ENCODE data around the gene TPMT.

Gene TPMT

GRCh38 chr6:18136260-18136659, 18.6 kb downstream of the TPMT start:
- no peak overlapping the region for H3K27ac ChIP-seq (ENCODE audit: low read length)
- H3K4me3 ChIP-seq (ENCODE audit: low read length): no peak overlapping the region
- no peaks in the 10 kb centered on the region for H3K9me3 ChIP-seq (ENCODE audit: control insufficient read depth, low read depth, low read length)
- no peaks in the 10 kb centered on the region for H3K4me1 ChIP-seq (ENCODE audit: control insufficient read depth, low read depth, low read length)
- peaks cover 7% of the 10 kb centered on the region for H3K36me3 ChIP-seq (ENCODE audit: control insufficient read depth, low read depth, low read length)
- no peak overlapping the region for H3K9ac ChIP-seq (ENCODE audit: low read length)
- H3K27me3 ChIP-seq (ENCODE audit: control insufficient read depth, insufficient read depth, low read length): no peaks in the 10 kb centered on the region

DNA sequence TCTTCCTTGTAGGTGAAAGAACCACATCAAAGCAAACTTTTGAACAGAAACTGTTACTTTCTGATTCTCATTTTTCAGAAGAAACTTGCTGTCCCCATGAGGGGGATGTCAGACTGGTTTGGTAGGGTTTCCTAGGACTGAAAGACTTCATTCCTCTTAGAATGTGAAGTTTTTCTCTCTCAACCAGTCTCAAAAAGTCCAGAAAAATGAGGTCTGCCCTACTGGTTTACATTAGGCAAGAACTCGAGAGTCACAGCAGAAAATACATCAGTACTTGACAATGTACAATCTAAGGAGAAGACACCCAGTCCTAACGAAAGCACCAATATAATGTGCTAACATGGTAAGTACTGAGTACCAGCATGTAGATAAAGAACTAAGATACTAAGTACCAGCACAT, 19.7 kb downstream of the TPMT start:
- peaks cover 4% of the 10 kb centered on the region for H3K36me3 ChIP-seq (ENCODE audit: control insufficient read depth, low read depth, low read length)
- no peak overlapping the region for H3K27ac ChIP-seq (ENCODE audit: low read length)

DNA sequence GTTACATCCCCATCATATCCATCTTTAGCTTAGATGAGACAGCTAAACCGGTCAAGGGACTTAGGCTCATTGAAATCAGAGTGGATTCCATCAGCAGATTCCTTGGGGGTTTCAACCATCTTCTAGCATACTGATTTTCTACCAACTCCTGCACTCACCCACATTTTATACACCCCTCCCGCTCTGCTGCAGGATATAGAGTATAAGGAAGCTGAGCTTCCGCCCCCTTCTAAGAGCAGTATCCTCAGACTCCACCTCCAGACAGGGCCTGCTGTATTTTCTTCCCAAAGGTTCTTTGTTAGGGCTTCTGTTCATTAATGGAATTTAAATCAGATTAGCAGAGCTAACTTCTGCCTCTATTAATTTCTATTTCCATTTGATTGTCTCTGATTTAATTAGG, 22.5 kb downstream of the TPMT start:
- H3K4me3 ChIP-seq (ENCODE audit: low read length): no peak overlapping the region
- H3K36me3 ChIP-seq (ENCODE audit: control insufficient read depth, low read depth, low read length): no peaks in the 10 kb centered on the region
- H3K4me1 ChIP-seq (ENCODE audit: control insufficient read depth, low read depth, low read length): no peaks in the 10 kb centered on the region

More for the DNA sequence above, 19.7 kb downstream of the TPMT start:
- no peak overlapping the region for H3K9ac ChIP-seq (ENCODE audit: low read length)
- H3K27me3 ChIP-seq (ENCODE audit: control insufficient read depth, insufficient read depth, low read length): no peaks in the 10 kb centered on the region
- no peak overlapping the region for H3K4me3 ChIP-seq (ENCODE audit: low read length)
- no peaks in the 10 kb centered on the region for H3K4me1 ChIP-seq (ENCODE audit: control insufficient read depth, low read depth, low read length)
- H3K9me3 ChIP-seq (ENCODE audit: control insufficient read depth, low read depth, low read length): no peaks in the 10 kb centered on the region

GRCh38 chr6:18126121-18126520, 28.8 kb downstream of the TPMT start:
- H3K27ac ChIP-seq (ENCODE audit: low read length): no peak overlapping the region
- no peaks in the 10 kb centered on the region for H3K9me3 ChIP-seq (ENCODE audit: control insufficient read depth, low read depth, low read length)
- no peak overlapping the region for H3K9ac ChIP-seq (ENCODE audit: low read length)
- H3K4me3 ChIP-seq (ENCODE audit: low read length): no peak overlapping the region
- H3K36me3 ChIP-seq (ENCODE audit: control insufficient read depth, low read depth, low read length): no peaks in the 10 kb centered on the region
- H3K4me1 ChIP-seq (ENCODE audit: control insufficient read depth, low read depth, low read length): no peaks in the 10 kb centered on the region
- peaks cover 17% of the 10 kb centered on the region for H3K27me3 ChIP-seq (ENCODE audit: control insufficient read depth, insufficient read depth, low read length)

More for the DNA sequence above, 22.5 kb downstream of the TPMT start:
- no peaks in the 10 kb centered on the region for H3K27me3 ChIP-seq (ENCODE audit: control insufficient read depth, insufficient read depth, low read length)
- H3K9me3 ChIP-seq (ENCODE audit: control insufficient read depth, low read depth, low read length): no peaks in the 10 kb centered on the region
- H3K9ac ChIP-seq (ENCODE audit: low read length): no peak overlapping the region
- no peak overlapping the region for H3K27ac ChIP-seq (ENCODE audit: low read length)

GRCh38 chr6:18122128-18123093, 32.5 kb downstream of the TPMT start, which contains the start of gene NHLRC1:
Gene NHLRC1 (minus strand): TSS chr6:18122677. CDS start chr6:18122606, 71 bp downstream.
- Histone ChIP-seq H3K27me3 (ENCODE audit: control insufficient read depth, insufficient read depth, low read length) (peaks cover 18% of the 10 kb centered on the region), H3K9ac (ENCODE audit: low read length) (no peak within 1 kb of the TSS), H3K4me1 (ENCODE audit: control insufficient read depth, low read depth, low read length) (no peaks in the 10 kb centered on the region), H3K36me3 (ENCODE audit: control insufficient read depth, low read depth, low read length) (no peaks in the 10 kb centered on the region), H3K4me3 (ENCODE audit: low read length) (peak within 1 kb of the TSS; percentile 34), H3K27ac (ENCODE audit: low read length) (no peak within 1 kb of the TSS), H3K9me3 (ENCODE audit: control insufficient read depth, low read depth, low read length) (no peaks in the 10 kb centered on the region)

GRCh38 chr6:18121580-18122127, 33.2 kb downstream of the TPMT start:
- Histone ChIP-seq H3K36me3 (ENCODE audit: control insufficient read depth, low read depth, low read length) (no peaks in the 10 kb centered on the region), H3K4me3 (ENCODE audit: low read length) (no peak overlapping the region), H3K27ac (ENCODE audit: low read length) (no peak overlapping the region), H3K9ac (ENCODE audit: low read length) (no peak overlapping the region), H3K4me1 (ENCODE audit: control insufficient read depth, low read depth, low read length) (no peaks in the 10 kb centered on the region), H3K27me3 (ENCODE audit: control insufficient read depth, insufficient read depth, low read length) (peaks cover 18% of the 10 kb centered on the region), H3K9me3 (ENCODE audit: control insufficient read depth, low read depth, low read length) (no peaks in the 10 kb centered on the region)

- no peaks in the 10 kb centered on the region for H3K4me1 ChIP-seq (ENCODE audit: control insufficient read depth, low read depth, low read length)
- H3K4me3 ChIP-seq (ENCODE audit: low read length): no peak overlapping the region
- H3K9ac ChIP-seq (ENCODE audit: low read length): no peak overlapping the region
- H3K27me3 ChIP-seq (ENCODE audit: control insufficient read depth, insufficient read depth, low read length): peaks cover 18% of the 10 kb centered on the region
- no peaks in the 10 kb centered on the region for H3K9me3 ChIP-seq (ENCODE audit: control insufficient read depth, low read depth, low read length)
- H3K27ac ChIP-seq (ENCODE audit: low read length): no peak overlapping the region
- no peaks in the 10 kb centered on the region for H3K36me3 ChIP-seq (ENCODE audit: control insufficient read depth, low read depth, low read length)
Observed at GRCh38 chr6:18119236-18119635, 35.6 kb downstream of the TPMT start.

DNA sequence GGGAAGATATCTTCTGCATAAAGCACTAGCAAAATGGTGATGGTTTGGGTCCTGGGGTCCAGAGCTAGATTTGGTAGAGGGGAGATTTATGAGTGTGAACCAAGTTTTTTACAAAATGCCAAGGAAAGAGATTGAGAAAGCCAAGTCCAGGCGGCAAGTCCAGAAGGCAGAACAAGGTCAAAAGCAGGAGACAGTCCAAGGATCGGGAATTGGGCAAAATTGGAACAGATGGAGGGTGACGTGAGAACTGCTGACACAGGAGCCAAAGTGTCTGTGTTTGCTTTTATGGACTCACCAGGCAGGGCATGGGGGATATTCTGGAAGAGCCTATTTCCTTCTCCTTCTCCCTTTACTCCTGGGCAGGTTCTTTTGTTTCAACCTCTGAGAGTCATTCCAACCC, 36.5 kb downstream of the TPMT start:
- Histone ChIP-seq H3K27me3 (ENCODE audit: control insufficient read depth, insufficient read depth, low read length) (peaks cover 18% of the 10 kb centered on the region), H3K36me3 (ENCODE audit: control insufficient read depth, low read depth, low read length) (no peaks in the 10 kb centered on the region), H3K4me3 (ENCODE audit: low read length) (no peak overlapping the region), H3K27ac (ENCODE audit: low read length) (no peak overlapping the region), H3K4me1 (ENCODE audit: control insufficient read depth, low read depth, low read length) (no peaks in the 10 kb centered on the region), H3K9me3 (ENCODE audit: control insufficient read depth, low read depth, low read length) (no peaks in the 10 kb centered on the region), H3K9ac (ENCODE audit: low read length) (no peak overlapping the region)

- Histone ChIP-seq H3K9ac (ENCODE audit: low read length) (no peak overlapping the region), H3K27me3 (ENCODE audit: control insufficient read depth, insufficient read depth, low read length) (peaks cover 11% of the 10 kb centered on the region), H3K9me3 (ENCODE audit: control insufficient read depth, low read depth, low read length) (no peaks in the 10 kb centered on the region), H3K4me1 (ENCODE audit: control insufficient read depth, low read depth, low read length) (peaks cover 6% of the 10 kb centered on the region), H3K4me3 (ENCODE audit: low read length) (no peak overlapping the region), H3K36me3 (ENCODE audit: control insufficient read depth, low read depth, low read length) (no peaks in the 10 kb centered on the region), H3K27ac (ENCODE audit: low read length) (no peak overlapping the region)
Observed at GRCh38 chr6:18117136-18117535, 37.7 kb downstream of the TPMT start.

GRCh38 chr6:18115356-18115755, 39.5 kb downstream of the TPMT start:
- no peak overlapping the region for H3K4me3 ChIP-seq (ENCODE audit: low read length)
- no peak overlapping the region for H3K9ac ChIP-seq (ENCODE audit: low read length)
- no peaks in the 10 kb centered on the region for H3K9me3 ChIP-seq (ENCODE audit: control insufficient read depth, low read depth, low read length)
- peaks cover 8% of the 10 kb centered on the region for H3K4me1 ChIP-seq (ENCODE audit: control insufficient read depth, low read depth, low read length)
- no peaks in the 10 kb centered on the region for H3K27me3 ChIP-seq (ENCODE audit: control insufficient read depth, insufficient read depth, low read length)
- no peaks in the 10 kb centered on the region for H3K36me3 ChIP-seq (ENCODE audit: control insufficient read depth, low read depth, low read length)
- no peak overlapping the region for H3K27ac ChIP-seq (ENCODE audit: low read length)

GRCh38 chr6:18110162-18110561, 44.7 kb downstream of the TPMT start:
- Histone ChIP-seq H3K36me3 (ENCODE audit: control insufficient read depth, low read depth, low read length) (no peaks in the 10 kb centered on the region), H3K4me1 (ENCODE audit: control insufficient read depth, low read depth, low read length) (peaks cover 8% of the 10 kb centered on the region), H3K27ac (ENCODE audit: low read length) (no peak overlapping the region), H3K27me3 (ENCODE audit: control insufficient read depth, insufficient read depth, low read length) (no peaks in the 10 kb centered on the region), H3K9me3 (ENCODE audit: control insufficient read depth, low read depth, low read length) (no peaks in the 10 kb centered on the region), H3K9ac (ENCODE audit: low read length) (no peak overlapping the region), H3K4me3 (ENCODE audit: low read length) (no peak overlapping the region)

Data from iPS-18a (cell line).